Central memory CD8-positive, alpha-beta T cell (primary cell): Measurements from ENCODE around the gene CCL4.
"Not testable (repeated sequence)": the region's sequence is repeated elsewhere in the genome, so short reads cannot be mapped to it uniquely, and the experiment has no call there.

Source experiments
- ATAC-seq: fragments of 150-1000 bp; cut with Tn5 transposase; replicated peaks from 2 replicates; pipeline ENCODE4 v1.10.0; 2022; ENCODE audit warnings: mild to moderate bottlenecking, moderate FRiP score, moderate number of reproducible peaks; ENCODE audit not compliant: poor library complexity, severe bottlenecking; ENCODE audit errors: extremely low read depth
- DNase-seq, 2 donors: peaks; one replicate each; pipeline ENCODE4 v3.0.0; 2021; ENCODE audit warnings: low spot score in 2 of 2
- H3K27ac Mint-ChIP-seq: one replicate; pipeline ENCODE4 v1.8.0; 2022; ENCODE audit warnings: low read depth, mild to moderate bottlenecking, moderate library complexity, mixed read lengths
- H3K27me3 Mint-ChIP-seq: one replicate; pipeline ENCODE4 v1.8.0; 2022; ENCODE audit warnings: mixed read lengths
- H3K36me3 Mint-ChIP-seq: one replicate; pipeline ENCODE4 v1.8.0; 2022; ENCODE audit warnings: mild to moderate bottlenecking, moderate library complexity, mixed read lengths; ENCODE audit not compliant: insufficient read depth
- H3K4me1 Mint-ChIP-seq: one replicate; pipeline ENCODE4 v1.8.0; 2022; ENCODE audit warnings: mixed read lengths
- H3K4me3 Mint-ChIP-seq: one replicate; pipeline ENCODE4 v1.8.0; 2022; ENCODE audit warnings: mild to moderate bottlenecking, moderate library complexity, mixed read lengths
- H3K9me3 Mint-ChIP-seq: one replicate; pipeline ENCODE4 v1.8.0; 2022; ENCODE audit warnings: mixed read lengths

CCL4 gene

DNA sequence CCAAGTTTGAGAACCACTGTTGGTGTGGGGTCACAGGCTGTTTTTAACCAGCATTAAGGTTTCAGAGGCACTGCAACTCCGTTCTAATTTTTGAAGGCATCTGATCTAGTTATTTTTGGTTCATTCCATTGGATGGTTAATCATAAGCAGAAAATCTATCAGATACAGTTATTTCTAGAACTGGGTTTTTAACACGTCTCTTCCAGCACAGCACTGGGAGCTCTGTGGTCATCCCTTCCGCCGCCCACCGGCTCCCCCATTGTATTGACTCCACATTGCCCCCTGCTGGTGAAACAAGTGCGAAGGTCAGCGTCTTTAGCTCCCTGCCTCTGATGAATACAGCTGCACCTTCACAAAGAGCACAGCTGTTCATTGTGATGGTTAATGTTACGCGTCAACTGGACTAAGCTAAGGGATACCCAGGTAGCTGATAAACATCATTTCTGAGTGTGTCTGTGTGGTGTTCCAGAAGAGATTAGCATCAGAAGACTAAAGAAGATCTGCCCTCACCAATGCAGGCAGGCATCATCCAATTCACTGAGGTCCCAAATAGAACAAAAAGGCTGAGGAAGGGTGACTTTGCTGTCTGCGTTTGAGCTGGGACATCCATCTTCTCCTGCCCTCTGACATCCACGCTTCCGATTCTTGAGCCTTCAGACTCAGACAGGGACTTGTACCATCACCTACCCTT lies 31.1 kb upstream of the CCL4 start:
- H3K9me3 Mint-ChIP-seq: peaks cover 1% of the 10 kb centered on the region
- H3K27me3 Mint-ChIP-seq: no peaks in the 10 kb centered on the region
- peak overlapping the region; percentile 76 for H3K27ac Mint-ChIP-seq
- ATAC-seq (peak; percentile 60), DNase-seq (peak; percentile 49 to 59)
- peaks cover 2% of the 10 kb centered on the region for H3K36me3 Mint-ChIP-seq
- peak overlapping the region; percentile 27 for H3K4me3 Mint-ChIP-seq
- H3K4me1 Mint-ChIP-seq: peaks cover 33% of the 10 kb centered on the region

DNA sequence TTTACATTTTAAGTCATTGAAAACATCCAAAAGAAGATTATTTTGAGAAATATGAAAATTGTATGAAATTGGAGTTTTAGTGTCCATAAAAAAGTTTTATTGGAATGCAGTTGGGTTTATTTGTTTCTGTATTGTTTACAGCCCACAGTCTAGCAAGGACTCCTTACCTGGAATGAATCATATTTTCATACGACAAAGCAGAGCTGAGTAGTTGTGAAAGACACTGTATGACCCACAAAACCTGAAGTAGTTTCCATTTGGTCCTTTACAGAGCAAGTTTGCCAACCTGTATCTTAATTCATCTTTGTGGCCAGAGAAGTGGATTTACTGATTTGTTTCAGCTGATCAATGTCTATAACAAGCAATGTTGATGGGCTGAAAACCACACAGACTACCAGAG lies 29.3 kb upstream of the CCL4 start:
- no peaks in the 10 kb centered on the region for H3K27me3 Mint-ChIP-seq
- peaks cover 6% of the 10 kb centered on the region for H3K9me3 Mint-ChIP-seq
- DNase-seq (no peak), ATAC-seq (no peak)
- no peak overlapping the region for H3K27ac Mint-ChIP-seq
- H3K4me1 Mint-ChIP-seq: peaks cover 27% of the 10 kb centered on the region
- H3K4me3 Mint-ChIP-seq: no peak overlapping the region
- peaks cover 2% of the 10 kb centered on the region for H3K36me3 Mint-ChIP-seq

GRCh38 chr17:36081681-36082471 lies 21.8 kb upstream of the CCL4 start:
- not testable (repeated sequence) for DNase-seq
- peak overlapping the region; percentile 77 for H3K4me3 Mint-ChIP-seq

DNA sequence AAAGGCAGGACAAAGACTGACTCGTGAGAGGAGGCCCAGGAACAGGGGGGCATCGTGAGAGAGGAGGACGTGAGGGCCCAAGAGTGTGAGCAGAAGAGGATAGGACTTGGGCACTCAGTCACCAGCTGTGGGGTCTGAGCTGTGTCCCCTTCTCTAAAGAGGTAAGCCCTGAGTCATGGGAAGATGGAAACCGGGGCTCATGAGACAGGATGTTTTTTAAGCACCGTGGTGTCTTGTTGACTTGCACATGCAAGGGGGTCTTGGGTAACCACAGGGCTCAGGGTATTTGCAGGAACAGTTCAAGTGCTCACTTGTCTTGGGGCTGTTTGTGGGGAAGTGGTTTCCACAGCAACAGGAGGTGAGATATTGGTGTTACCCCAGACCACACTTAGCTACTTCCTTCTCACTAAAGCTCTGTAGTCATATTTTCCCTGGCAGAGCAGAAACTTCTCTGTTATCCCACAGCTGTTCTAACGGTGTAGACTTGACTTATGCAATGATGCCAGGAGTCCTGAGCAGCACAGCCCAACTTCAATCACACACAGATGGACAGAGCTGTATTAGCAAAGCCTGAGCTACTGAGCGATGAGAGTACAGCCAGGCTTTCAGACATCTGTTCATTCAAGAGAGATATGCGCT lies 21.0 kb upstream of the CCL4 start:
- peak; percentile 37 to 81 for DNase-seq
- H3K4me1 Mint-ChIP-seq: peaks cover 60% of the 10 kb centered on the region
- not testable (repeated sequence) for H3K27me3 Mint-ChIP-seq, H3K9me3 Mint-ChIP-seq
- peak overlapping the region; percentile 100 for H3K27ac Mint-ChIP-seq
- ATAC-seq: peak; percentile 93
- H3K36me3 Mint-ChIP-seq: peaks cover 22% of the 10 kb centered on the region
- H3K4me3 Mint-ChIP-seq: peak overlapping the region; percentile 77

More at GRCh38 chr17:36081681-36082471, 21.8 kb upstream of the CCL4 start:
- peak overlapping the region; percentile 100 for H3K27ac Mint-ChIP-seq
- H3K27me3 Mint-ChIP-seq, H3K9me3 Mint-ChIP-seq: not testable (repeated sequence)
- peaks cover 22% of the 10 kb centered on the region for H3K36me3 Mint-ChIP-seq
- peaks cover 60% of the 10 kb centered on the region for H3K4me1 Mint-ChIP-seq
- ATAC-seq: peak; percentile 37

DNA sequence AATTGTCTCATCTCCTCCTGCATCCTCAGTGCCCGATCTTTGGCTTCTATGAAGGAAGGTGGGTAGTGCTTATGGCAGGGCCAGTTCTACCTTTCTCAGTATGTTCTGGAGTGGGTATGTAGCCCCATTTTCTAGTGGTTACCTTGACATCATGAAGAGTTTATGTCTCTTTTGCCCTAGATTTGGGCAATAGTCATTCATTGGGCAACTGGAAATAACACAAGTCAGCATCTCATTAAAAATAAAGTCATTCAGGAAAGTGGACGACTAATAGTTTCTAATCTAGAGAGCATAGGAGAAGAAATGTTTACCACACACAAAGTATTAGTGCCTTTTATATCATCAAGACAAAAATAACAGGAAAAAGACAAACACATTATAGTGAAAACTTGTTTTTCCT lies 19.9 kb upstream of the CCL4 start:
- H3K9me3 Mint-ChIP-seq, DNase-seq, H3K27me3 Mint-ChIP-seq, ATAC-seq: not testable (repeated sequence)
- peaks cover 62% of the 10 kb centered on the region for H3K4me1 Mint-ChIP-seq
- H3K4me3 Mint-ChIP-seq: peak overlapping the region; percentile 40
- peaks cover 25% of the 10 kb centered on the region for H3K36me3 Mint-ChIP-seq
- H3K27ac Mint-ChIP-seq: peak overlapping the region; percentile 100

GRCh38 chr17:36085765-36086164 lies 17.9 kb upstream of the CCL4 start:
- no peaks in the 10 kb centered on the region for H3K9me3 Mint-ChIP-seq
- peaks cover 80% of the 10 kb centered on the region for H3K4me1 Mint-ChIP-seq
- peak overlapping the region; percentile 100 for H3K27ac Mint-ChIP-seq
- peaks cover 28% of the 10 kb centered on the region for H3K36me3 Mint-ChIP-seq
- no peak for DNase-seq
- ATAC-seq: no peak
- H3K4me3 Mint-ChIP-seq: peak overlapping the region; percentile 43
- H3K27me3 Mint-ChIP-seq: no peaks in the 10 kb centered on the region

DNA sequence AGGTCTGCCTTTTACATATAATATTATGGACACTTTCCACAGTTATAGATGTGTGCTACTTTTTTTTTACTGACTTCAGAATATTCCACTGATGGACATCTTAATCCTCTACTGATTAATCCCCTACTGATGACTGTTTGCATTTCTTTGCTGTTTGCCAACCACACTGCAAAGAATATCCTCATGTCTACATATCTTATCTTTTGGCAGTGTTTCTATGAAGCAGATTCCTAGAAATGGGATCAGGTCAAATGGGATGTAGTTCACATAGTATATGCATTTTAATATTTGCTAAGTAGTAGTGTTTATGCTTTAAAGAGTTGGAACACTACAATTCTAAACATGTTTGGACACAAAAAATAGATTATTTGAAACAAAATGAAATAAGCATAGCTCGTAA lies 16.8 kb upstream of the CCL4 start:
- peaks cover 26% of the 10 kb centered on the region for H3K36me3 Mint-ChIP-seq
- DNase-seq (no peak), ATAC-seq (no peak)
- no peaks in the 10 kb centered on the region for H3K27me3 Mint-ChIP-seq
- no peak overlapping the region for H3K27ac Mint-ChIP-seq
- H3K4me1 Mint-ChIP-seq: peaks cover 75% of the 10 kb centered on the region
- no peak overlapping the region for H3K4me3 Mint-ChIP-seq
- H3K9me3 Mint-ChIP-seq: no peaks in the 10 kb centered on the region

DNA sequence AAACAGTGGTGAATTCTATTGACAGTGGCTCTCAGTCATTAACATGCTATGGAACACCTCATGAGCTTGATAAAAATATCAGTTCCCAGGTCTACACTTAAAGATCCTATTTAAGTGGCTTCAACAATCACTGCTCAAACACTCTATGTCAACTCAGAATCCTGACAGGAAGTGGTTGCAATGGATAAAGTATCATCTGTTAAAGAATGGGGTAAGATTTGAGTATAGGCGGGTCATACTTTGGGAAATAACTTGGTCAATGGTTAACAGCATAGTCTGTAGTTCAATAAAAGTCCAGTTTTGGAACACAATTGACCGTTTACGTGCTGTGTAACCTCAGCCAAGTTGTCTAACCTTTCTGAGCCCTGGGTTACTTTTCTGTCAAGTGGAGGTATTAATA lies 16.2 kb upstream of the CCL4 start:
- H3K36me3 Mint-ChIP-seq: peaks cover 19% of the 10 kb centered on the region
- not testable (repeated sequence) for DNase-seq, H3K9me3 Mint-ChIP-seq, H3K4me3 Mint-ChIP-seq, H3K27me3 Mint-ChIP-seq, ATAC-seq
- H3K4me1 Mint-ChIP-seq: peaks cover 75% of the 10 kb centered on the region
- peak overlapping the region; percentile 91 for H3K27ac Mint-ChIP-seq

DNA sequence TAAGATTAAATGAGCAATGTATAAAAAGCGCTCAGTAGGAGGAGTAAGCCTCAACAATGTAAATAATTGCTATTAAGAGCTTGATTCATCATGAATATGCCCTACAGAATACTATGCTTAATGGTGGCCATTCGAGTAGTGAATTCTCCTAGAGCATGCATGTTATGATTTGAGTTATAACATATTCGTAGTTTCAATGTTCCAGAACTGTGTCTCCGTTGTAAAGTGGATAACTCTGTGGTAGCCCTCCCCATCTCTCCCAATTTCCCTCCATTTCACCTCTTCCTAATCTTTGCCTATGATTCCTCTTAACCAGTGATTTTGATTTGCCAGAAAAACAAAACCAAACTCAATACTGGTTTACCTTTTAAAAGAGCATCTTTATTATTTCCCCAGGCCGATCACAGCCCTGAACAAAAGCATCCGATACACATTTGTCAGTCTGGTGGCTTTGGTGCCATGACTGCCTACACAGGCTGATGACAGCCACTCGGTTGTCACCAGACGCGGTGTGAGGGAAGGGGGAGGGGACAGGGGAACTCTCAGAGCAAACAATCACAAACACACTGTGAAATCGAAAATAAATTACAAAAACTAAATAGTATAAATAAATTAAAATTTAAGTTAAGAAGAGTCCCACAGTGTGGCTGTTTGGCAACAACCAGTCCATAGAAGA lies 15.6 kb upstream of the CCL4 start:
- H3K36me3 Mint-ChIP-seq: peaks cover 16% of the 10 kb centered on the region
- peak overlapping the region; percentile 40 for H3K4me3 Mint-ChIP-seq
- DNase-seq: peak in 1 of 2 donors; percentile 59
- not testable (repeated sequence) for H3K9me3 Mint-ChIP-seq, H3K27me3 Mint-ChIP-seq
- peak; percentile 72 for ATAC-seq
- peak overlapping the region; percentile 91 for H3K27ac Mint-ChIP-seq
- peaks cover 74% of the 10 kb centered on the region for H3K4me1 Mint-ChIP-seq

- Mint-ChIP-seq H3K36me3 (peaks cover 16% of the 10 kb centered on the region), H3K27ac (peak overlapping the region; percentile 91), H3K9me3 (no peaks in the 10 kb centered on the region), H3K4me3 (peak overlapping the region; percentile 75), H3K4me1 (peaks cover 74% of the 10 kb centered on the region), H3K27me3 (no peaks in the 10 kb centered on the region)
- DNase-seq (no peak), ATAC-seq (no peak)
These were observed 14.8 kb upstream of the CCL4 start for GRCh38 chr17:36088670-36089338.

DNA sequence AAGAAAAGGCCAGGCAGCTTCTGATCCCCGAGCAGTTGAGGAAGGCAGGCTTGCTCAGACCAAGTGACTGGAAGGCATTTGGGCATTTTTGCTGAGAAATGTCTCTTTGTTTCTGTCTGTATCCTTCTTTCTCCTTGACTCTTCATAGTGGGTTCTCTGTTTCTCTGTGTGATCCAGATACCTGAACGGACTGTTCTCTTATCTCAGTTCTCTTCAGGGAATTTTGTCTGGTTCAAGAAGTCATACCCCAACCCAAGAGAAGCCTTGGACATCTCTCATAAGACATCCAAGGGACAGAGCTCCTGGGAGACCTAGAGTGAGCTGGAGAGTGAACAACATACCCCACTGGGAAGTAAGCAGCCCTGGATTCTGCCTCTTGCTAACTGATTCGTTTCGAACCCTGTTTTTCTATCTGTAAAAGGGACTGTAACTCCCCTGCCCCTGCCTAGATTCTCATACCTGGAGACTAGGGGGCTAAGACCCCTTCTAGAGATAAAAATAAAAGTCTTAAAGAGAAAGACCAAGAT lies 14.2 kb upstream of the CCL4 start:
- no peaks in the 10 kb centered on the region for H3K27me3 Mint-ChIP-seq
- peak overlapping the region; percentile 75 for H3K4me3 Mint-ChIP-seq
- peaks cover 74% of the 10 kb centered on the region for H3K4me1 Mint-ChIP-seq
- no peak for DNase-seq
- no peaks in the 10 kb centered on the region for H3K9me3 Mint-ChIP-seq
- peak overlapping the region; percentile 91 for H3K27ac Mint-ChIP-seq
- peaks cover 16% of the 10 kb centered on the region for H3K36me3 Mint-ChIP-seq
- ATAC-seq: no peak
